ENCODE data around the gene HPCA.

Gene HPCA

DNA sequence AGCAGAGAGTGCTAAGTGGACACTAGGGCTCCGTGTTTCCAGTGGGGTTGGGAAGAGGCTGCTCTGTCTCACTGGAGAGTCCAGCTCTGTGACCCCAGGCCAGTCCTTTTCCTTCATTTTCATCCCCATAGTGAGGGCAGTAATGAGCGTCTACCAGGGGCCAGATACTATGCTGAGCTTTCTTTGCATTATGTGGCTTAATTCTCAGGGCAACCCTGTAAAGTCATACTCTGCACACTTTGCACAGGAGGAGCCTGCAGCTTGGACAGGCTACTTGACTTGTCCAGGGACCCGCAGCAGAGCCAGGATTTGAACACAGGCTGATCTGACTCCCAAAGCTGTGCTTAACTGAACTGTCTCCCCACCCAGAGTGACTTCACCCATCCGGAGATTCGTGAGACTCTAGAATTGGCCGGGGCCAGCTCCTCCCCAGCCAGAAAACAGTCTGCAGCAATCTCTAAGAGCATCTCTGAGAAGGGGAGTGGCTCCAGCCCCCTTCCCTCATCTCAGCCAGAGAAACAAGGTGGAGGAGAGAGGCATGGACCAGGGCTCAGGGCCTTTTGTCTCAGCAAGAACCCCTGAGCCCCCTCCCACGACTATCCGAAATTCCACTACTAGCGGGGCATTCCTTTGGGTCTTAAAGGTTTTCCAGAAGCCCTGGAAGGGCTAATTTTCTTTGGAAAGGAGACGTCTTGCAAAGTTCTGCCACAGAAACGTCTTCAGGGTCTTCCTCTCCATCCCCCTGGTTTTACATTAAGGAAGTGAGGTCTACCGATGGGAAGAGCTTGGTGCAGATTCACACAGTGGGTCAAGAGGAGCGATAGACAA, 14.7 kb upstream of the HPCA start:
- no peak for DNase-seq

DNA sequence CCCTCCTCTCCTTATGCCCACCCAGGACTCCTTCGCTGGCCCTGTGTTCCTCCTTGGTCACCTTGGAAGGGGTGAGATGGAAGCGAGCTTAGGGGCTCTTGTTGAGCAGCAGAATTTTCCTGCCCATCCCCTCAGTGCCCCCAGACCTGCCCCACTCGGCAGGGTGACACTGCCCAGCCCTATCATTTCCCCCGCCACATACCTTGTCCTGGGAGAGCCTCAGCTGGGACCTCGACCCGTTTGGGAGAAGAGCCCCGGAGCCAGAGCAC, 14.2 kb upstream of the HPCA start:
- no peak for DNase-seq

DNA sequence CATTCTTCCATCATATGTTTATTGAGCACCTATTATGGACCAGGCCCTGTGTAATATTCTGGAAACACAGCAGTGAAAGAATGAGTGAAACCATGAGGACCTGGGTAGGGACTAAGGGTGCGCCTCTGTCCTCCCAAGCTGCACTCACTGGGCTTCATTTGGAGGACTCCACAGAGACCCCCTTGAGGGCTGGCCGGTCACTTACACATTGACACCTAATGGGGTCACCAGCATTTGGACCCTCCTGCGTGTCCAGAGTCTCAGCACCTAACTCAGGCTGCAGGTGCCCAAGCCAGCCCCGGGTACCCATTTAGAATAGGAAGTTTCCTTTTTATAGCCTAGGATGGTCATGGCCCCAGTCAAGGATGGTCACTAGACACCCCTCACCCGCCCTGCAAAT, 12.8 kb upstream of the HPCA start:
- DNase-seq: no peak

DNA sequence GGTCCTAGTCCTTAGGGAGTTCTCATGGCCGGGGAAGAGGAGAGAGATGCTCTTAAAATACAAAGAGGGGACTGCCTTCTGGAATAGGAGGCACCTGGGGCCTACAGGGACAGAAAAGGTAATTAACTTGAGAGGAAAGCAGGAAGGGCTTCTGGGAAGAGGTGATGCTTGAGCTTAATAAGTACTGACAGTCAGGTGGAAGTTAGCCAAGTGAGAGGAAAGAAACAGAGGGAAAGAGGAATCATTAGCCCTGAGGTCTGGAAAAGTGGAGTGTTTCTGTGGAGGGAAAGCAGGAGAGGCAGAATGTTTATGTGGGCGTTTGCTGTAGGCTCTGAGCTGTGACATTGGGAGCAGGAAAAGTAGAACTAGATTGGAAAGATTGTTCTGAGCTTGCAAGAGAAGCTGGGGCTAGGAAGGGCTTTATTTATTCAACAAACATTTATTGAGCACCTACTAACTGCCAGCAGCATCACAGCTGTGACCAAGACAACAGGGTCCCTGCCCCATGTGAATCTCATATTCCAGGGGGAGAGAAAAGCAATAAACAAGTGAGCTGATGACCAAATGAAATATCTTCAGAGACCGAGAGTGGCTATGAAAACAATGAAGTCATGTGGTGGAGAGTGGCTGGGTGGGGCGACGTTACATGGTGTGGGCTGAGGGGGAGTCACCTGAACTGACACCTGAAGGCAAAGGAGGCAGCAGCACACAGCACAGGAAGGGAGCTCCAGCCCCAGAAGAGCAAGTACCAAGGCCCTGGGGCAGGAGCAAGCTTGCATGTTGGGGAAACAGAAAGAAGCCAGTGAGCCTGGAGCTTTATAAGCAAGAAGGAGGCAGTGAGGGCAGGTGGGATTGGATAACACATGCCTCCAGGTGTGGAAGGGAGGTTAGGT, 11.2 kb upstream of the HPCA start:
- no peak for DNase-seq

DNA sequence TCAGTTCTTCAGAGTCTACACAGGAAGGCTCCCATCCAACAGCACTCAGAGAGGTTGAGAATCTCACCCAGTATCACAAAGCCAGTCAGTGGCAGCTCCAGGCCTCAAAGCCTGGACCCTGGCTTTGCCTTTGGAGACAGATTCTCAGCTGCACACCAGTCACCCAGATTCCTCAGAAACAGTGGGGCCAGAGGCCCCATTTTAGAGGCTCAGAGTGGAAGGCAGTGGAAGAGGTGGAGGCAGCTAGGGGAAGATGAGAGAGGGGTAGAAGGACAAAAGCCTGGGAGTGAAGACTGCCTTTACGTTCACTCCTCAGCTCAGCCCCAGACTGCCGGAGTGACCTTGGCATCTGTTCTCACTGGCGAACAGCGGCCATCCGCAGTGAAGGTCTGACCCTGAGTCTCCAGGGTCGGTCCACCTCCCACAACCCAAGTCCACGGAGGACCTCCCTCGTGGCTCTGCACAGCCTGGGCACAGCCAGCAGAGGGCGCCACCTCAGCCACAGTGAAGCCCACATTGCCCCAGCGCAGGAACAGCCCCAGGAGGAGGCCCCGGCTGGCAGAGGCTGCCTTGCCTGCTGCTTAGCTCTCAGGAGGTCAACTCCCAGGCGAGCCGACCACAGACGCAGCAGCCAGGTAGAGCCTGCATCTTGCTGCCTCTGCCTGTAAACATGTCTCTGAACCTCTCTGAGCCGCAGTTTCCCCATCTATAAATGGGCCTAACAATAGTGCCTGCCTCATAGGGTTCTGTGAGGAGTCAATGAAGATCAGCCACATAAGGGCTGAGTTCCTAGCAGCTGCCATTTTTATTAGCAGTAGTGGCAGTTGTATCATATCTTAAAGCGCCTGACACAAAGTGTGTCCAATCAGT, 9.7 kb upstream of the HPCA start:
- DNase-seq: no peak

DNA sequence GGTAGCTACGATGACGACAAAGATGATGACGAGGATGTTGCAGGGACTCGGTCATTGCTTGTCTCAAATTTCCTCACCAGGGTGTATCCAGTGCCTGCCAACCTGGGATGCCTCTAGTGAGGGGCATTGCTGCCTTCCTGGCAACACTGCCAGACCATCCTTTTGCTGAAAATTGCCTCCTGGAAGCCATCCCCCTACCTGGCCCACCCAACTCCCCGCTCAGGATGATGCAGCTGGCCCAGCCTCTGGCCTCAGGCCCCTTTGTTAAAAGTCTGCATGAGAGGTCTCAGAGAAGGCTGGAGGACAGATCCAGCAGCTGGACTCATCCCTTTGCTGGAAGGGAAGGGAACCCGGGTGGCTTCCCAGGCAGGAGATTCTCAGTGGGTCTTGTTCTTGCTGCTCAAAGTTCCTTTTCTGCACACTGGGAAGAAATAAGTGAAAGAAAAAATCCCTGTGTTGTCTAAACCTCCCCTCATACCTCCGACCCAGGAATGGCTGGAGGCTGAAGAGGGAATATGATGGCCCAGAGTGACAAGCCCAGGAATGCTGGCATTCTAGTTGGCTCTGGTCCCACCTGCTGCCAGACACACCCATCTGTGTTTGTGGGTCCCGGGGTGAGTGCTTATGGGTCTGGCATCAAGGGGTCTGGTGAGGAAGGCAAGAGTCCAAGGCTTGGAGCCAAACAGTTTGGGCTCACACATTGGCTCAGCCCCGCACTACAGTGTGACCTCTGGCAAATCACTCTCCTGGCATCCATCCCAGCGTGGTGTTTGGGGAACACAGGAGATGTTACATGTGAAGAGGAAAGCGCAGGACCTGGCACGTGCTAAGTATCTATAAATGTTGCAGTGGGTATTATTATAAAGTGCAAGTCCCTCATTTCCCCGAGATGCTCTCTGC, 8.8 kb upstream of the HPCA start:
- no peak for DNase-seq

DNA sequence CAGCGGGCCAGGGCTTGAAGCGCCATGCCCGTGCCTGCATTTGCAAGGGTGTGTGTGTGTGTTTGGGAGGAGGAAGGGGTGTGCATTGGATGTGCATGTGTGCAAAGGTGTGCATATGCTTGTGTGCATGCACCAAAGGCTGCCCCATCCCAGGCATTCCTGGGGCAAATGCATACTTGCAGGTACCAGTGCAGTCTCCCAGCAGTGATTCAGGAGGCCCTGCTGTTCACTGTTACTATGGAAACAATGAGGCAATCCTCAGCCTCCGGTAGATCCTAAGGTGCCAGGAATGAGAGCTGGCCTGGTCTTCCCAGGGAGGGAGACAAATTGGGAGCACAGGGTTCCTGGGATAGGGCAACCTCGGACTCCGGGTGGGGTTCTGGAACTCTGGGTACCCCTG, 8.1 kb upstream of the HPCA start:
- DNase-seq: no peak

DNA sequence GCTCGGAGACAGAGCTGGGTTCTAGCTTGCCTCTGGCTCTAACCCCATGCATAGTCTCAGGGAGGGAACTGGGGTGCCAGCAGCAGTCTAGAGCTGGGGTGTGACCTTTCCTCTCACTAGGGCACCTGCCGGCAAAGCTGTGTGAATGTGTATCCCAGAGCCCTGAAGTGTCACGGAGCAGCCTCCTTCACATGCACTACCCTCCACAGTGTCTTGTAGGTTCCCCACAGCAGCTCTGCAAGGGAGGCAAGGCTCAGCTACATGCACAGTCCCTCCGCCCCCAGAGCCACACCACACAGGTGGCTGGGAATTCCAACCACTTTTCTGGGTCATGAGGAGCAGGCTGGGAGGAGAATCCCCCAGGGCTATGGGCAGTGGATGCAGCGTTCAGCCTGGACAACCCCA, 7.7 kb upstream of the HPCA start:
- no peak for DNase-seq

DNA sequence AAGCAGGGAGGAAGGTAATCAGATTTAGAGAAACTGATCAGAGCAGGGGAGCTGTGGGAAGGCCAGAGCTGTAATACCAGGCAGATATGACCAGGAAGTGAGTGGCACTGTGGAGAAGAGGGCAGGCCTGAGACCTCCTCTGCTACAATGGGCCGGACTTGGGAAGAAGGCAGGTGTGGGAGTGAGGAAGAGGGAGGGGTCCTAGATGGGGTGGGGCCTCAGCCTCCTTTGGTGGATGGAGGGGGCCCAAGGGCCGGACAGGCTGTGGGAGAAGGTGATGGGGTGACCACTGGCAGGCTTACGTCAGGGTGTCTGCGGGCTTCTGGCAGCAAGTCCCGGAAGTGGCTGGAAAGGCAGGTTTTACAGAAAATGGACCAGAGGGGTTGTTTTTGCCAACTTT, 5.0 kb upstream of the HPCA start:
- DNase-seq: no peak

DNA sequence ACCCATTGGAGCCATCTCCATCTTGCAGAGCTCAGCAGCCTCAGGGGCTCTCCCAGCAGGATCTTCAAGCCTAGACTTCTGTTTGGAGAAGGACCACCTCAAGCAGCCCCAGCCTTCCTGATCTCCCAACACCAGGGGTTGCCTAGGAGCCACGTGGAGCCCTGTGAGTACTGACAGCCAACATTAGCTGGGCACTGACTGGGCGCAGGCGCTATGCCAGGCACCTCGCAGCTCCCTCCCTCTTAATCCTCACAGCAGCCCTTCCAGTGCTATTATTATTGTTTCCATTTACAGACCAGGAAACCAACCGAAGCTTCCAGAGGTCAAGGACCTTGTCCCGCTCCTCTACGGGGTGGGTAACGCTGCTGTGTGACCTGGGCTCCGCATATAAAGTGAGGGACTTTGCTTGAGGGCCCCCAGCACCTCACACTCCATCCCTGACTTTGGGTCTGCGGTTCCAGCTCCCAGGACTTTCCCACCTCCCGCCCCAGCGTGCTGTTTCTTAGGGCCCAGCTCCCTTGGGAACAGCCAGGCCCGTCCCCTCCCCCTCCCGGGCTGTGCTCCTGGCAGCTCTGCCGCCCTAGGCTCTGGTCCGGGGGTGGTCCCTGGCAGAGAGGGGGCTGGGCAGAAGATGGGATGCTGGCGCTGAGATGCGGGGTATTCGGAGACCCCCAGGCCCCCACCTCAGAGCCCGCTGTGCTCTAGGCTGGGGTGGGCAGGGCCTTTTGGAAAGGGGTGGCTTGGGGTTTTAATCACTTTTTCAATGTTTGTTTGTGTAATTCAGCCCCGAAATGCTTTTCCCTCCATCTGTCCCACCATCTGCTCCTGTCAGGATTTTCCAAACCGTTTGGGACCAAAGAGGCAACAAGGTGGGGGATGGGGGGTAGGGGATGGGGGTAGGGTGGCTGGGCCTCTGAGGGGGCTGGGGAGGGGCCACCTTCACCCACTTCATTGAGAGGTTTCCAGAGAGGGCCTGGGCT, 4.1 kb upstream of the HPCA start:
- DNase-seq: no peak

DNA sequence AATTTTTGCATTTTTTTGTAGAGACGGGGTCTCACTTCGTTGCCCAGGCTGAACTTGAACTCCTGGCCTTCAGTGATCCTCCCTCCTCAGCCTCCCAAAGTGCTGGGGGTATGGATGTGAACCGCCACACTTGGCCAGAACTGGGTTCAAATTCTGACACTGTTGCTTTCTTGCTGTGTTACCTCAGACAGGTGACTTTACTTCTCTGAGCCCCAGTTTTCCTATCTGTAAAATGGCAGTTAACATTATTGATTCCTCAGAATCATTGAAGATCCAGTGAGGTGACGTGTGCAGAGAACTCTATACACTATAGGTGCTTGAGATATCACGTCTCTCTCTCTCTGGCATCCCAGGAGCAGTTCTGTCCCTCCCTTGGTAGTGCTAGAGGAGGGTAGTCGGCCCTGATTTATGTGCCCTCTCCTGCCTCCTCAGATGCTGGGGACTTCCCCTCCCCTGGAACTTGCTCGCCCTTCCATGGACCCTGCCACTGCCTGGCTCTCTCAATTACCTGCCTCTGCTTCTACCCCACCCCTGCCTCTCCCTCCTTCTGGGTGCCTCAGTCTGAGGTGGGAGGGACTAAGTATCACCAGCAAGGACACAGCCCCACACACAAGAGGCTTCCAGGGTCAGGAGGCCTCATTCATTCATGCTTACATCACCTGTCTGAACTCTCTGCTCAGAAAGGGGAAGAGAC, 2.8 kb upstream of the HPCA start:
- no peak for DNase-seq

DNA sequence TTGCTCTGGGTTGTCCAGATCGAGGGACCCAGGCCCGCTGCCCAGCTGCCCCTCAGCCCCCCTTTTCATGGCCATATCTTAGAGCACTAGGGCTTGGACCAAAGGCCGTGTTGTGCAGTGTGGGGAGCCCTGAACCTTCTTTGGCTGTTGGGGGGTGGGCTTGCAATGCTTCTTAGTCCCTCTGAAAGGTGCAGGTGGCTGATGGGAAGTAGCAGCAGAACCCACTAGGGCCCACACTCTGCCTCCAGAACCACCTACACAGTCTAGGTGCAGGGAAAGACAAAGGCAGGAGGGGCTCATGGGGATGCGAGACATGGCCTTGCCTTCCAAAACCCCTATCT, 2.3 kb upstream of the HPCA start:
- DNase-seq: no peak

DNA sequence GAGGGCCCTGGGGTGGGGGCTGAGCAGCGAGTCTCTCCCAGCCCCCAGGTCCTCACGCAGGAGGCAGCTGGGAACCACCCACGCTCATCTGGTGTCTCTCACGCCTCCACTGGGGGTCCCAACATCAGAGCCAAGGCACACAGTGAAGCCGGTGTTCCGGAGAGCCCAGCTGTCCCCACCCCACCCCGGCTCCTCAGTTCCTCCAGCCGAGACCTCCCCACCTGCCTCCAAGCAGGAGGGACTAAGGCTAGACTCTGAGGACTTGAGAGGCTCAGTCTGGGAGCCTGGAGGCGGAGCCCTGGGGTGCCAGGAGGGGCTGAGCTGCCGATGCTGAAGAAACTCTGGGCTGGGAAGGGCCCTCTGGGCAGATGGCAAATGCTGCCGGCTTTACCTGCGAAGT, 1.6 kb upstream of the HPCA start:
- no peak for DNase-seq

DNA sequence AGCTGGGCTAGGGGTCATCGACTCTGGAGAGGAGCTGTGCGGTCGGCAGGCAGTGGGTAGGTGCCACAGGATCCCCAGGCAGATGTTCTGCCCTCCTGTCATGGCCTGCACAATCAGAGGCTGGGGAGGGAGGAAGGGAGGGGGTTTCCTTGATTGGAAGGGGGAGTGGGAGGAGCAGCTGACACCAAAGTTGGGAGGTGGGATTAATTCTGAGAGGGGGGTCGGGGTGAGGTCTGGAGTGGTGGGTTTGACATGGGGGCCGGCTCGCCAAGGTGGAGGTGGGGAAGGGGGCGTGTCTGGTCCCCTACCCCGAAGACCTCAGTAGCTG, 651 bp upstream of the HPCA start:
- no peak for DNase-seq

DNA sequence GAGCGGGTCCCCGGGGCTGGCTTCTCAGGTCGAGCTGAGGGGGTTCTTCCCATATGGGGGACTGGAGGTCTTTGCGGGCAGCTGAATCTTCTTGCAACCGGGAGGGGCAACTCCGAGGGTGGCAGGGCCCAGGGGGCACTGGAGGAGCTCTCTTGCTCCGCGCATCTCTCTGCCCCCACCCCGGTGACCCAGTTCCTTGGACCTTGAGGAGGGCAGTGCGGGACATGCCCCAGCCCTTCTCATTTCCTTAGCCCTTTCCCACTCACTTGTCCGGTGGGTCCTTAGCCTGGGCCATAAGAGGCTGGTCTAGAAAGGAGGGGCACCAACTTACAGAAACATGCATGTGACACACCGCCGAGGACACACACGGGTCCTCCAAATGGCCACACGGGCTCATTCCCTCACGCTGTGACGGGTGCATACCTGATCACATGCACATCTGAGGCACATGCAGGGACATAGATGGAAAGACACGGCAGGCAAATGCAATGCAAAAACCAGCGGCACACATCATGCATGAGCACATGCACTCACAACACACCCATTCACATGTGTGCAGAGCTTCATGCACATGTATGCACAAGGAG, 630 bp downstream of the HPCA start:
- no peak for DNase-seq

DNA sequence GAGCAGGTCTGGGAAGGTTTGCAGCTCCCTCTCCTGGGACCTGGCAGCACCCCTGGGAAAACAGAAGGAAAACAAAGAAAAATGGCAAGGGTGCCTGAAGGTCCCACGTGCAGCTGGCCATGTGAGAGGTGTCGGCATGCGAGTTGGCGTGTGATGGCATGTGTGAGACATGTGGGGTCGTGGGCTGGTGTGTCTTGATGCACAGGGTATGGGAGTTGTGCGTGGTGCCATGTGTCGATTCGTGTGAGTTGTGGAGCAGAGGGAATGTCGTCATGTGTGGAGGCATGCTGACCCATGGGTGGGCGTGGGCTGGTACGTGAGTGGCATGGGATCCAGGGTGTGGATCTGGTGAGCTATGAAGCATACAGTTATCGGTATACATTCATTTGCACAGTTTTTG, 1.3 kb downstream of the HPCA start:
- DNase-seq: no peak

DNA sequence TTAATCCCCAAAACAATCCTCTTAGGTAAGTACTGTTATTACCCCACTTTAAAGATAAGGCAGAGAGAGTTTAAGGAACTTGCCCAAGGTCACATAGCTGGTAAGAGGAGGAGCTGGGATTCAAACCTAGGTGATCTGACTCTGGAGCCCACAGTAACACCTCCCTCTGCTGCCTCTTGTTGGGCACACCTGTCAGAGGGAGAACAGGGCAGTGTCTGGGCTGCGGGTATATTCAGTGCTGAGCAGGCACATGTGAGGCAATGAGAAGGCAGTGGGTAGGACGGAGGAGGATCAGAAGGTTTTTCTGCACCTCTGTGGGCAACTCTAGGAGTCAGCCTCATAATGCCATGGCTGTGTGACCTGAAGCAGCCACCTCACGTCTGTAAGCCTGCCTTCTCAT, 1.8 kb downstream of the HPCA start:
- no peak for DNase-seq

DNA sequence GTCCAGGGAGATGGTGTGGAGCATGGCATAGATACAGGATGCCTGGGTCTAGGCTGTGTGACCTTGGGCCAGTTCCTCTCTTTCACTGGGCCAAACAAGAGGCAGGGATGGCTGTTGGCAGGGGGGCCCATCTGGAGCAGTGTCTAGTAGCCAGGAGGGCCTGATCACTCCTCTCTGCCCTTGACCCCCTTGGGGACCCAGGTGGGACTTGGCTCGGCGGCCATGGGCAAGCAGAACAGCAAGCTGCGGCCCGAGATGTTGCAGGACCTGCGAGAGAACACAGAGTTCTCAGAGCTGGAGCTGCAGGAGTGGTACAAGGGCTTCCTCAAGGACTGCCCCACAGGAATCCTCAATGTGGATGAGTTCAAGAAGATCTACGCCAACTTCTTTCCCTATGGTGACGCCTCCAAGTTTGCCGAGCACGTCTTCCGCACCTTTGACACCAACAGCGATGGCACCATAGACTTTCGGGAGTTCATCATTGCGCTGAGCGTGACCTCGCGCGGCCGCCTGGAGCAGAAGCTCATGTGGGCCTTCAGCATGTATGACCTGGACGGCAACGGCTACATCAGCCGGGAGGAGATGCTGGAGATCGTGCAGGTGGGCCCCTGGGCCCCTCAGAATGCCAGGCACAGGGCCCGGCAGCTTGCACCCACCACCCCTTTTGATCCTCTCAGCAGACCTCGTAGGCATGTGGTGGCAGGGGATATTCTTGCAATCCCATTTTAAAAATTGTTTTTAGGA, 2.6 kb downstream of the HPCA start:
- DNase-seq: no peak

DNA sequence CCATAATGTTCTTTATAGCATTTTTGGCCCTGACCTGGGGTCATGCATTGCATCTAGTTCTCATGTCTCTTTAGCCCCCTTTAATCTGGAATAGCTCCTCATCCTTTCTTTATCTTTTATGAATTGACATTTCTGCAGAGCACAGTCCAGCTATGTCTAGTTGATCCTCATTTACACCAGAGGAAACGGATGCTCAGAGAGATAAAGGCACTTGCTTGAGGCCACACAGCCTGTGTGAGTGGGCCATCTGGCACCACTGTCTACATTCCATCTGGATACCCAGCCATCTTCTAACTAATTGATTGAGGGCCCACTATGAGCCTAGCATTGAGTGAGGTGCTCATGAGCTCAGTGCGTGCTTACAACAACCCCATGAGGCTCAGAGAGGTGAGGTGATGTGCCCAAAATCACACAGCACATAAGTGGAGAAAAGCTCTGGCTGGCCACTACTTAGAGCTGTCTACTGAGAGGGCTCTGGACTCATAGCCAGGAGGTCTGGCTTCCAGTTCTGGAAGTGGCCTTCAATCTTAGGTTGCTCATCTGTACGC, 3.5 kb downstream of the HPCA start:
- no peak for DNase-seq
